ENCODE results near the gene TSPAN13. TPM values are rescaled to one million over a fixed set of nuclear protein-coding genes. Genes with fewer than 3 reads are reported as not detected.

TSPAN13 gene
- polyA plus RNA-seq, 4 donors = 56.2 to 205 (median 63.9) TPM

GRCh38 chr7:16801579-16801978, 48.0 kb downstream of the TSPAN13 start:
- Histone ChIP-seq H3K27ac (ENCODE audit: low read depth in 1 of 3, low read length in 2 of 3) (peak overlapping the region in 2 of 3 donors; percentile 9 to 73), H3K4me1 (ENCODE audit: control insufficient read depth in 3 of 3, insufficient read depth in 2 of 3, low read depth in 1 of 3, low read length in 2 of 3) (peaks cover 0 to 22% (median 4%) of the 10 kb centered on the region in 3 donors), H3K36me3 (ENCODE audit: control insufficient read depth in 3 of 3, insufficient read depth in 2 of 3, low read depth in 1 of 3, low read length in 3 of 3) (peaks cover 4 to 21% (median 13%) of the 10 kb centered on the region in 3 donors), H3K4me3 (ENCODE audit: low read depth in 1 of 3, low read length in 3 of 3) (peak overlapping the region in 1 of 3 donors; percentile 41), H3K9me3 (ENCODE audit: control insufficient read depth in 2 of 2, insufficient read depth in 1 of 2, low read depth in 1 of 2, low read length in 1 of 2) (no peaks in the 10 kb centered on the region), H3K27me3 (ENCODE audit: control insufficient read depth in 3 of 3, insufficient read depth in 3 of 3, low read length in 3 of 3) (no peaks in the 10 kb centered on the region)
- 59 to 71% (median 61%) methylated on average over 4 of the region's 4 CpGs for WGBS, 3 donors
- DNase-seq (no peak), FAIRE-seq (no peak)

GRCh38 chr7:16803125-16803524, 49.6 kb downstream of the TSPAN13 start:
- Histone ChIP-seq H3K36me3 (ENCODE audit: control insufficient read depth in 3 of 3, insufficient read depth in 2 of 3, low read depth in 1 of 3, low read length in 3 of 3) (peaks cover 4 to 15% (median 9%) of the 10 kb centered on the region in 3 donors), H3K4me1 (ENCODE audit: control insufficient read depth in 3 of 3, insufficient read depth in 2 of 3, low read depth in 1 of 3, low read length in 2 of 3) (peaks cover 0 to 24% (median 4%) of the 10 kb centered on the region in 3 donors), H3K9me3 (ENCODE audit: control insufficient read depth in 2 of 2, insufficient read depth in 1 of 2, low read depth in 1 of 2, low read length in 1 of 2) (no peaks in the 10 kb centered on the region), H3K4me3 (ENCODE audit: low read depth in 1 of 3, low read length in 3 of 3) (peak overlapping the region in 2 of 3 donors; percentile 45 to 58), H3K27me3 (ENCODE audit: control insufficient read depth in 3 of 3, insufficient read depth in 3 of 3, low read length in 3 of 3) (no peaks in the 10 kb centered on the region), H3K27ac (ENCODE audit: low read depth in 1 of 3, low read length in 2 of 3) (peak overlapping the region; percentile 39 to 73 (median 43))
- DNase-seq = peak; percentile 55 to 63
- WGBS, 3 donors = 22 to 59% (median 29%) methylated on average over 4 of the region's 4 CpGs
- FAIRE-seq = no peak

GRCh38 chr7:16803881-16804673, 50.5 kb downstream of the TSPAN13 start:
- FAIRE-seq (no peak), DNase-seq (peak; percentile 72 to 82)
- Histone ChIP-seq H3K27ac (ENCODE audit: low read depth in 1 of 3, low read length in 2 of 3) (peak overlapping the region; percentile 58 to 82 (median 73)), H3K27me3 (ENCODE audit: control insufficient read depth in 3 of 3, insufficient read depth in 3 of 3, low read length in 3 of 3) (no peaks in the 10 kb centered on the region), H3K4me1 (ENCODE audit: control insufficient read depth in 3 of 3, insufficient read depth in 2 of 3, low read depth in 1 of 3, low read length in 2 of 3) (peaks cover 0 to 25% (median 4%) of the 10 kb centered on the region in 3 donors), H3K4me3 (ENCODE audit: low read depth in 1 of 3, low read length in 3 of 3) (peak overlapping the region; percentile 17 to 58 (median 48)), H3K9me3 (ENCODE audit: control insufficient read depth in 2 of 2, insufficient read depth in 1 of 2, low read depth in 1 of 2, low read length in 1 of 2) (no peaks in the 10 kb centered on the region), H3K36me3 (ENCODE audit: control insufficient read depth in 3 of 3, insufficient read depth in 2 of 3, low read depth in 1 of 3, low read length in 3 of 3) (peaks cover 4 to 9% (median 6%) of the 10 kb centered on the region in 3 donors)
- WGBS, 3 donors = 17 to 64% (median 47%) methylated on average over 7 of the region's 7 CpGs

GRCh38 chr7:16804674-16805439, 51.3 kb downstream of the TSPAN13 start, which contains the start of gene AGR2:
AGR2 (minus strand) TSS chr7:16804999; CDS start chr7:16801796, 3,203 bp downstream.
- H3K9me3 ChIP-seq (ENCODE audit: control insufficient read depth in 2 of 2, insufficient read depth in 1 of 2, low read depth in 1 of 2, low read length in 1 of 2) = no peaks in the 10 kb centered on the region
- DNase-seq = peak; percentile 87 to 90
- no peaks in the 10 kb centered on the region for H3K27me3 ChIP-seq (ENCODE audit: control insufficient read depth in 3 of 3, insufficient read depth in 3 of 3, low read length in 3 of 3)
- FAIRE-seq = no peak
- H3K4me1 ChIP-seq (ENCODE audit: control insufficient read depth in 3 of 3, insufficient read depth in 2 of 3, low read depth in 1 of 3, low read length in 2 of 3) = peaks cover 0 to 25% (median 4%) of the 10 kb centered on the region in 3 donors
- peak within 1 kb of the TSS; percentile 17 to 58 (median 48) for H3K4me3 ChIP-seq (ENCODE audit: low read depth in 1 of 3, low read length in 3 of 3)
- H3K36me3 ChIP-seq (ENCODE audit: control insufficient read depth in 3 of 3, insufficient read depth in 2 of 3, low read depth in 1 of 3, low read length in 3 of 3) = peaks cover 3 to 8% (median 4%) of the 10 kb centered on the region in 3 donors
- H3K27ac ChIP-seq (ENCODE audit: low read depth in 1 of 3, low read length in 2 of 3) = peak within 1 kb of the TSS; percentile 58 to 82 (median 73)
- WGBS, 3 donors = 16 to 59% (median 31%) methylated on average over 13 of the region's 13 CpGs

- Histone ChIP-seq H3K27ac (ENCODE audit: low read depth in 1 of 3, low read length in 2 of 3) (peak overlapping the region in 1 of 3 donors; percentile 73), H3K36me3 (ENCODE audit: control insufficient read depth in 3 of 3, insufficient read depth in 2 of 3, low read depth in 1 of 3, low read length in 3 of 3) (peaks cover 0 to 3% (median 3%) of the 10 kb centered on the region in 3 donors), H3K9me3 (ENCODE audit: control insufficient read depth in 2 of 2, insufficient read depth in 1 of 2, low read depth in 1 of 2, low read length in 1 of 2) (no peaks in the 10 kb centered on the region), H3K27me3 (ENCODE audit: control insufficient read depth in 3 of 3, insufficient read depth in 3 of 3, low read length in 3 of 3) (no peaks in the 10 kb centered on the region), H3K4me1 (ENCODE audit: control insufficient read depth in 3 of 3, insufficient read depth in 2 of 3, low read depth in 1 of 3, low read length in 2 of 3) (peaks cover 0 to 23% (median 2%) of the 10 kb centered on the region in 3 donors), H3K4me3 (ENCODE audit: low read depth in 1 of 3, low read length in 3 of 3) (peak overlapping the region in 1 of 3 donors; percentile 58)
- FAIRE-seq (no peak), DNase-seq (peak; percentile 63 to 77)
- 10 to 62% (median 28%) methylated on average over 3 of the region's 3 CpGs for WGBS, 3 donors
These were observed 51.9 kb downstream of the TSPAN13 start for GRCh38 chr7:16805441-16805840.

GRCh38 chr7:16810112-16810511, 56.6 kb downstream of the TSPAN13 start:
- Histone ChIP-seq H3K4me3 (ENCODE audit: low read depth in 1 of 3, low read length in 3 of 3) (no peak overlapping the region), H3K27ac (ENCODE audit: low read depth in 1 of 3, low read length in 2 of 3) (peak overlapping the region in 1 of 3 donors; percentile 21), H3K4me1 (ENCODE audit: control insufficient read depth in 3 of 3, insufficient read depth in 2 of 3, low read depth in 1 of 3, low read length in 2 of 3) (peaks cover 0 to 29% (median 2%) of the 10 kb centered on the region in 3 donors), H3K9me3 (ENCODE audit: control insufficient read depth in 2 of 2, insufficient read depth in 1 of 2, low read depth in 1 of 2, low read length in 1 of 2) (no peaks in the 10 kb centered on the region), H3K27me3 (ENCODE audit: control insufficient read depth in 3 of 3, insufficient read depth in 3 of 3, low read length in 3 of 3) (no peaks in the 10 kb centered on the region), H3K36me3 (ENCODE audit: control insufficient read depth in 3 of 3, insufficient read depth in 2 of 3, low read depth in 1 of 3, low read length in 3 of 3) (no peaks in the 10 kb centered on the region)
- WGBS, 3 donors = 13 to 41% (median 29%) methylated on average over 2 of the region's 2 CpGs
- FAIRE-seq (no peak), DNase-seq (no peak)

- no peaks in the 10 kb centered on the region for H3K36me3 ChIP-seq (ENCODE audit: control insufficient read depth in 3 of 3, insufficient read depth in 2 of 3, low read depth in 1 of 3, low read length in 3 of 3)
- peaks cover 0 to 30% (median 3%) of the 10 kb centered on the region in 3 donors for H3K4me1 ChIP-seq (ENCODE audit: control insufficient read depth in 3 of 3, insufficient read depth in 2 of 3, low read depth in 1 of 3, low read length in 2 of 3)
- no peaks in the 10 kb centered on the region for H3K27me3 ChIP-seq (ENCODE audit: control insufficient read depth in 3 of 3, insufficient read depth in 3 of 3, low read length in 3 of 3)
- no peak overlapping the region for H3K4me3 ChIP-seq (ENCODE audit: low read depth in 1 of 3, low read length in 3 of 3)
- 28 to 73% (median 42%) methylated on average over 5 of the region's 5 CpGs for WGBS, 3 donors
- no peaks in the 10 kb centered on the region for H3K9me3 ChIP-seq (ENCODE audit: control insufficient read depth in 2 of 2, insufficient read depth in 1 of 2, low read depth in 1 of 2, low read length in 1 of 2)
- DNase-seq (no peak), FAIRE-seq (no peak)
- peak overlapping the region in 1 of 3 donors; percentile 74 for H3K27ac ChIP-seq (ENCODE audit: low read depth in 1 of 3, low read length in 2 of 3)
These were observed 57.0 kb downstream of the TSPAN13 start for GRCh38 chr7:16810573-16810972.

GRCh38 chr7:16811551-16811950, 58.0 kb downstream of the TSPAN13 start:
- no peak overlapping the region for H3K4me3 ChIP-seq (ENCODE audit: low read depth in 1 of 3, low read length in 3 of 3)
- FAIRE-seq = peak; percentile 5
- H3K4me1 ChIP-seq (ENCODE audit: control insufficient read depth in 3 of 3, insufficient read depth in 2 of 3, low read depth in 1 of 3, low read length in 2 of 3) = peaks cover 0 to 21% (median 3%) of the 10 kb centered on the region in 3 donors
- no peaks in the 10 kb centered on the region for H3K36me3 ChIP-seq (ENCODE audit: control insufficient read depth in 3 of 3, insufficient read depth in 2 of 3, low read depth in 1 of 3, low read length in 3 of 3)
- peak overlapping the region in 1 of 3 donors; percentile 74 for H3K27ac ChIP-seq (ENCODE audit: low read depth in 1 of 3, low read length in 2 of 3)
- H3K9me3 ChIP-seq (ENCODE audit: control insufficient read depth in 2 of 2, insufficient read depth in 1 of 2, low read depth in 1 of 2, low read length in 1 of 2) = no peaks in the 10 kb centered on the region
- H3K27me3 ChIP-seq (ENCODE audit: control insufficient read depth in 3 of 3, insufficient read depth in 3 of 3, low read length in 3 of 3) = no peaks in the 10 kb centered on the region
- DNase-seq = peak; percentile 52 to 72
- 15 to 42% (median 21%) methylated on average over 2 of the region's 2 CpGs for WGBS, 3 donors
